ENCODE results near the gene MRPL41.
A peak's percentile ranks its signal among the peaks of the same experiment; 100 is the strongest.
"Not testable (repeated sequence)": the region's sequence is repeated elsewhere in the genome, so short reads cannot be mapped to it uniquely, and the experiment has no call there.

The MRPL41 gene

DNA sequence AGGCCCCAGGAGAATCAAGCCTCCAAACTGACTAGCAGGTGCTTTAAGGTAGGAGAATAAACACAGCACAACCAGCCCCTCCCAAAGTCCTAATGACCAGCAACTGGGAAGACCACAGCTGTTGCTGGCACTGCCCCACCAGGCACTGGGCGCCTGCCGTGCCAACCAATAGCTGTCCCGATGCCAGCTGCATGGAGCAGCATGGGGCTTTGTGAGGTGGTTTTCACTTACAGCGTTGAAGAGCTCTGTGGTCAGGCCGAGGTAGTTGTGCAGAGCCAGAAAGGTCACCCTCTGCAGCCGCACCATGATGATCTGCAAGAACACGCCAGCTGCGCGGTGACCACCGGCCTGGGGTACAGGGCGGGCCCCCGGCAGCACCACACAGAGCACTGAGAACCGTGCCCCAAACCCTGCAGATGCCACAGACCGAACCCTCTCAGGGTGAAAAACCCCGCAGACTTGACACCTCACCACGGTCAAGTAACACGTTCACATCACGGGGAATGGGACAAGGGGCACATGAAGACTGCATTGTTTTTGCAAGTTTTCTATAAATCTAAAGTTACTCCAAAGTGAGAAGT lies 30.2 kb upstream of the MRPL41 start:
- no peak for DNase-seq (ENCODE audit: low read depth in 2 of 2)

DNA sequence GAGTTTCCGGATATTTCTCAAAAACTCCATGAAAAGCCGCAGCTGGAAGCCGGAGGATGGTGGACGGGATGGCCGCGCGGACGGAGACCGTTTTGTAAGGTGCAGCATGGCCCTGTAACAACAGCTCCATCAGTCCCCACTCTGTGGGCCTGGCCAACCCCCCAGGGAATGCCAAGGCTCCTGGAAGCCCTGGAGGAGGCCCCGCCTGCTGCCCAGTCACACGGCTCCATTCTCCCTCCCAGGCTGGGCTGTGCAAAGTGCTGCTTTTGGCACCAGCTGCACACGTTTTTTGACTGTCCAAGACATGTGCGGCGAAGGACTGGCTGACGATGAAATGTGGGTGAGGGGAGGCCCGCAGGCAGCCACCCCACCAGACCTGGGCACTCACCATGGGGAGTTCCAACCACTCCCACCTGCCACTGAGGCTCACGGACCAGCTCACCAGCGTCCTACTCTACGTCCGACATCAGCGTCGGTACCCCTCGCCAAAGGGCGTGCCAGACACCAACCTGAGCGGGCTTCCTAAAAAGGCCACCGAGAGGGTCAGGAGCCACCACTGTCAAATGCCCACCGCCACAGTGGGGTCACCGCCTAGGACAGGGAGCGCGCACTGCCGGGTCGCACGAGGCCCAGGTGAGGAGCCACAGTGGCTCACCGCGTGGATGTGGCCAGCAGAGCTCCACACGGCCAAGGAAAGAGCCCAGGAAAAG lies 28.8 kb upstream of the MRPL41 start:
- DNase-seq (ENCODE audit: low read depth in 2 of 2): no peak

DNA sequence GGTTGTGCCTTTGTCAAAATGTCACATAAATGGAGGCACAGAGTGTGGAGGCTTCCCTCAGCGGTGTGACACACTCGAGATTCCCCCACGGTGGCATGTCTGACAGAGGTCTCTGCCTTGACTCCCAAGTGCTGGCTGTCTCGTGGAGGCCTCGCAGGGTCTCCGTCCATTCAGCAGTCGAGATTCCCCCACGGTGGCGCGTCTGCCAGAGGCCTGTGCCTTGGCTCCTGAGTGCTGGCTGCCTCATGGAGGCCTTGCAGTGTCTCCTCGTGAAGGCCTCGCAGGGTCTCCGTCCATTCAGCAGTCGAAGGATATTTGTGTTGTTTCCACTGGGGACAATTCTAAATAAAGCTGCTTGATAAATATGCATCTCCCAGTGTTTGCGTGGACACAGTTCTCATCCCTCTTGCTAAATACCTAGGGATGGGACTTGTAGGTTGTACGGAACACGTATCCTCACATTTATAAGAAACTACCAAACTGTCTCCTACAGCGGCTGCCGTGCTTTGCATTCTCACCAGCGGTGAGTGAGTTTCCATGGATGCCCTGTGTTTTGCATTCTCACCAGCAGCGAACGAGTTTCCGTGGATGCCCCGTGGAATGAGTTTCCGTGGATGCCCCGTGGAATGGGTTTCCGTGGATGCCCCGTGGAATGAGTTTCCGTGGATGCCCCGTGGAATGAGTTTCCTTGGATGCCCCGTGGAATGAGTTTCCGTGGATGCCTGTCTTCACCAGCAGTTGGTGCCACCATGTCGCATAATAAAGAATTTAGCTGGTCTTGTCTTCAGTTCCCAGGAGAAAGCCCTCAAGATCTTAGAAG lies 27.3 kb upstream of the MRPL41 start:
- DNase-seq (ENCODE audit: low read depth in 2 of 2): no peak

DNA sequence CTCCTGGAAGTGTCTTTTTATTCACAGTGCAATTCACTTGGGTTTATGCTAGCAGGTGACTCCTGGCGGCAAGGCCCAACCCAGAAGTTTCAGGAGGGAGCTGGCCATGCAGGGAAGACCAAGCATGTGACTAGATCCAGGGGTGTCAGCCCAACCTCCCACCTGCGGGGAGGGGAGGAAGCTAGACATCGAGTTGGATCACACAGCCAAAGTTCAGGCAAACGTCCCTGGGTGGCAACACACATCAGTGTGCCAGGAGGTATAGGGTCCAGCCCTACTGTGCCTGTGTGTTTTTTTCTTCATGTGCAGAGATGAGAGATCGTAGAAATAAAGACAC lies 26.7 kb upstream of the MRPL41 start:
- no peak for DNase-seq (ENCODE audit: low read depth in 2 of 2)

DNA sequence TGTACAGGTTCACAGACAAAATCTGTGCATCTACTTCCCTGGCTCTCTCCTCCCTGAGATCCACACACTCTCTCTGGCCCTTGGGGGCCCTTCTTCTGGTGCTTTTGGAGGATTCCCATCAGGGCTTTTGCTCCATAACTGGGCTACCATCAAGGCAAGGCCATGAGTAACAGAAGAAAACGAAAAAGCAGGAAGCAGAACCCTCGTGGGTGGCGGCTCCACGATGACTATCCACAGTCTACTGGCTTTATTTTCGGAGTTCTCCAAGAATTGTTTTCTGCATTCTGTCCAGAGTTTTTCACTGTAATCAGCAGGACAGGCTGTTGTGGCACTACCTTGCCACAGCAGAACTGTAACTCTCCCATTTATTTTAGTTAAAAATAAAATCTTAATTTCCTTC lies 21.3 kb upstream of the MRPL41 start:
- no peak for DNase-seq (ENCODE audit: low read depth in 2 of 2)

DNA sequence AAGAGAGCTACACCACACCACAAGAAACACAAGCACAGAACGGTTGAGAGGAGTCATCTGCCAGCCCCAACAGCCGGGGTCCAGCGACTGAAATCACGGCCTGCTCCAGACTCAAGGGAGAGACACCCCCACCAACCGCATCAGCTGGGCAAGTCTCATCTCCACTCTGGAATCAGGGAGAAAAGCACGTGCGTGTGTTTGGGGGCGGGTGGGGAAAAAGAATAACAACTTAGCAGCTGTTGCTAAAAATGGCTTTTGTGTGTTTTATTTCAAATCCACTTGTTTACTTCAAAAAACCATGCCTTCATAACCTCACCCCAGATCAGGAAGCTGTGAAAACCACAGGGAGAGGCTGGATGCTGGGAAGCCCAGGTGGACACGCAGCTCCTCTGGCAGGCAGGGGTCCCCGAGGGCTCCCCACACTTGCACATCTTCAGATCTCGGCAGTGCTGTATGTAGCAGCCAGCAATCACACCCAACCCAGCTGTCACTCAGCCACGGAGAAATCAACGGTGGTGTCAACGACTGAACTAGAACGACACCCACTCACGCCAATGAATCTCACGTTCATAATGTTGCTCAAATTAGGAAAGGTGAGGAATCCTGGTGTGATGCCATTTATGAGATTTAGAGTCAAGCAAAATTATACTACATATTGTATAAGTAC lies 20.4 kb upstream of the MRPL41 start:
- no peak for DNase-seq (ENCODE audit: low read depth in 2 of 2)

DNA sequence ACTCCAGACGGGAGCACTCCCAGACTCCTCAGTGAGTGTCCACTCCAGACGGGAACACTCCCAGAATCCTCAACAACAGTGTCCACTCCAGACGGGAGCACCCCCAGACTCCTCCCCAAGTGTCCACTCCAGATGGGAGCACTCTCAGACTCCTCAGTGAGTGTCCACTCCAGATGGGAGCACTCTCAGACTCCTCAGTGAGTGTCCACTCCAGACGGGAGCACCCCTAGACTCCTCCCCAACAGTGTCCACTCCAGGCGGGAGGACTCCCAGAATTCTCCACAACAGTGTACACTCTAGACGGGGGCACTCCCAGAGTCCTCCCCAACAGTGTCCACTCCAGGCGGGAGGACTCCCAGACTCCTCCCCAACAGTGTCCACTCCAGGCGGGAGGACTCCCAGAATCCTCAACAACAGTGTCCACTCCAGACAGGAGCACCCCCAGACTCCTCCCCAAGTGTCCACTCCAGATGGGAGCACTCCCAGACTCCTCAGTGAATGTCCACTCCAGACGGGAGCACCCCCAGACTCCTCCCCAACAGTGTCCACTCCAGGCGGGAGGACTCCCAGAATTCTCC lies 18.7 kb upstream of the MRPL41 start:
- not testable (repeated sequence) for DNase-seq (ENCODE audit: low read depth in 2 of 2)

DNA sequence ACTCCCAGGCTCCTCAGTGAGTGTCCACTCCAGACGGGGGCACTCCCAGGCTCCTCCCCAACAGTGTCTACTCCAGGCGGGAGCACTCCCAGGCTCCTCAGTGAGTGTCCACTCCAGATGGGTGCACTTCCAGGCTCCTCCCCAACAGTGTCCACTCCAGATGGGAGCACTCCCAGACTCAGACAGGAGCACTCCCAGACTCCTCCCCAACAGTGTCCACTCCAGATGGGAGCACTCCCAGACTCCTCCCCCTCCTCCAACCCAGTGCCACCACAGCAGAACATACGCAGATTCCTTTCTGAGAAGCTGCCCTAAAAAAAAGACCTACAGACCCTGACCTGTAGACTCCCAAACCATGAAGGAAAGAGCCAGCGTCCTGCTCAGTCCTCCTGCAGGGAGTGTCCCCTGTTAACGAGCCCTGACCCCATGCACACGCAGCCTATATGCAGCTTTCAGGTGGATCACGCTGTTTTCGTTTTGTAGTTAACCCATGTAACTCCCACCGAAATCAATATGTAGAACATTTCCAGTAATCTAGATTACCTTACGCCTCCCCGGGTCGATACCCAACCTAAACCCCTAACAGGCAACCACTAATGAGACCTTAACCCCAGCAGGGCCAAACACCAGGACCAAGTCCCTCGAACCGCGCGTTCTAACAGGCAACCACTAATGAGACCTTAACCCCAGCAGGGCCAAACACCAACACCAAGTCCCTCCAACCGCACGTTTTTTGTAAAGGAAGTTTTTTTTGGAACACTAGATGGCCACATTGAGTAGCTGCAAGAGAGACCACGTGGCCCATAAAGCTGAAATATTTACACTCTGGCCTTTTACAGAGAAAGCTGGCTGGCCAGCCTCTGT lies 17.2 kb upstream of the MRPL41 start:
- no peak for DNase-seq (ENCODE audit: low read depth in 2 of 2)

DNA sequence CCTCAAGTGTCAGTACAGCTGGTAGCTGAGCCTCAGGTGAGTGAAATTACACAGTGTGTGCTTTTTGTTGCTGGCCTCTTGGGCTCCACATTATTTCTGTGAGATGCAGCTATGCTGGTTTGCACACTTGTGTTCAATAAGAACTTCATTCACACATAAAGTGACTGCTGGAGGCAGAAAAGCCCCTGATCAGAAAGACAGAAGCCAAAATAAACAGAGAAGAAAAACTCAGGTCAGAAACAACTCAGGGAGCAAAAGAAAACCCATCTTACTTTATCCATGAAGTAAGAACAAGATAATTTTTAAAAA lies 16.6 kb upstream of the MRPL41 start:
- no peak for DNase-seq (ENCODE audit: low read depth in 2 of 2)

DNA sequence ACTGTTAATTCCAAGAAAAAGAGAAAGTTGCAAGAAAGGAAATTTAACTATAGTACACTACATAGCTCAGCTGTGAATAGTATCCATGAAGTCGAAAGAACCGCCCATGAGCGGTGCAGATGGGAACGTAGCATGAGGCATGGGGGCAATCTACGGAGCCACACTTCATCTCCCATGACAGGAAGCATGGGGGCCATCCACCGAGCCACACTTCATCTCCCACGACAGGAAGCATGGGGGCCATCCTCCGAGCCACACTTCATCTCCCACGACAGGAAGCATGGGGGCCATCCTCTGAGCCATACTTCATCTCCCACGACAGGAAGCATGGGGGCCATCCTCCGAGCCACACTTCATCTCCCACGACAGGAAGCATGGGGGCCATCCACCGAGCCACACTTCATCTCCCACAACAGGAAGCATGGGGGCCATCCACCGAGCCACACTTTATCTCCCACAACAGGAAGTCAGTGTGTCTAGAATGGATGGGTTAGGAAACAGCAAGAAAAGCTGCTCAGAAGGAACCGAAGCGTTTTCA lies 15.0 kb upstream of the MRPL41 start:
- not testable (repeated sequence) for DNase-seq (ENCODE audit: low read depth in 2 of 2)

DNA sequence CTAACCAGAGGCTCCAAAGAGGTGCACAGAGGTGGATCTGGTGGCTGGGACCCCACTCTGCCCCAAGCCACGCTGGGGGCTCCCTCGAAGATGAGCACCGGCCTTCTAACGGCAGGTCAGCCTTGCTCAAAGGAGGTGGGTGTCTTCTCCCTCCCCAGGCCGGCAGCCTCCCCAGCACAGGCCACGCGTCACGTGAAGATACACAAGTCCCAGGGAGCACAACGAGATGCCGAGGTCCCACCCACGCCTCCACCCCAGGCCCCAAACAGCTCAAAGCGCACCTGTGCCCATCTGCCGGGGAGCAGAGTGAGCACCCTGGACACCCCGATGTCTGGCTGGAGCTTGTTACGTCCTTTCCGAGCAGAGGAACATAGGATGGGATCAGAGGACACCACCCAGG lies 13.6 kb upstream of the MRPL41 start:
- DNase-seq (ENCODE audit: low read depth in 2 of 2): no peak

DNA sequence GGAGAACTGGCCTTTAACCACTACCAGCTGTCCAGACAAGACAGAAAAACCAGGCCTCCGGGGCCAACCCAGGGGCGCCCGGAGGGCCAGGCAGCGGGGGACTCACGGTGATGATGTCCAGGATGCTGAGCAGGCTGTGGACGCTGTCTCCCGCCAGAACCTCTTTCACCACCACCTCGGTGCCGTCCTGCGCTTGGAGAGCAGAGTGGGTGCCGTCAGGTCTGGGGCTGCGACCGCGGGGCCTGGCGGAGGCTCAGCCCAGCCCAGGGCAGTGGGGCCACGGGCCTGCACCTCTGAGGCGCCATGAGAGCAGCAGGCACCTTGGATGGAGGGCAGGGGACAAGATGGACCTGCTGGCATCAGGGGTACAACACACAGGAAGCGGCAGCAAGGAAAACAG lies 11.1 kb upstream of the MRPL41 start:
- no peak for DNase-seq (ENCODE audit: low read depth in 2 of 2)

DNA sequence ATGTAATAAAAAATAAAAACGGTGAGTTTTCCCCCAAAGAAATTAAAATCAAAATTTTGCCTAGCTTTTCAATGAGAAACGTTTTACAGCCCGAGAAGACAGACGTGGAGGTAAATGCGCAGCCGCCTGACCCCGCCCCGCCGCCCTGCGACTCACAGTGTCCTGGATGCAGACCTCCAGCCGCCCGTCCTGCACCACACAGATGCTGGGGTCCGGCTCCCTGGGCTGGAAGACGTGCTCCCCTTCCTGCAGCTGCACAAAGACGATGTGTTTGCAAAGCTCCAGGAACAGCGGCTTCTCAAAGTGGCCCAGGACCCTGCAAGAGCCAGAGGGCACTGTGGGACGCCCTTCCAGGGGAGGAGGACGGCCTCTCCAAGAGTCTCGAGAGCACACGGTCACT lies 9.2 kb upstream of the MRPL41 start:
- DNase-seq (ENCODE audit: low read depth in 2 of 2): no peak

DNA sequence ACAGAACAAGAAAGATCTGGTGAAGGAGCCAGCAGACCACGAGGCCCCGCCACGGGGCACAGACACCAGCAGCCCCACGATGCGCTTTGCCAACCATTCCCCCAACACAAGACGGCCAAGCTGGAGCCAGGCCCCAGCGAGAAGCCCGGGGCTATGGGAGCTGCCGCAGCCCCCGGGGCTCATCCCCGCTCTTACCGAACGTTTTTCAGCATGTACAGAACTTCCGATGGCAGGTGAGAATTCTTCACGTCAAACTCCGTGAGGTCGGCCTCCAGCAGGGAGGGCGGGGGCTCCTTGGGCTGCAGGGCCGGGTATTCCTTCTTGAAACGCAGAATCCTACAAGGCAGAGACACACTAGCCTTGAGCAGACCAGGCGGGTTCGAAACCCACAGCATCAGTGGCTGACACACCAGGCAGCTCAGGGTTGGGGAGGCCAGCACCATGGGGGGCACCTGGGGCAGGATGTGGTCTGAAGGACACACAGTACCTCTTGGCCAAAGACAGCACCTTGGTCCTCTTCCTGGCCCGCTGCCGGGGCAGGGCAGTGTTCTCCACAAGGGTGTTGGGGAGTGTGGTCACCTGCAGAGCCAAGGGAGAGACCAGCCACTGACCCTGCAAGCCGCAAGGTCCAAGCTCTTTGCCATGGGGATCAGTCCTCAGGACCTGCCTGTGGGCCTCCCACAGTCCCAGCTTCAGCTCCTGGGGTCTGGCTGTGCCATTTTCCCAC lies 8.3 kb upstream of the MRPL41 start:
- DNase-seq (ENCODE audit: low read depth in 2 of 2): no peak

DNA sequence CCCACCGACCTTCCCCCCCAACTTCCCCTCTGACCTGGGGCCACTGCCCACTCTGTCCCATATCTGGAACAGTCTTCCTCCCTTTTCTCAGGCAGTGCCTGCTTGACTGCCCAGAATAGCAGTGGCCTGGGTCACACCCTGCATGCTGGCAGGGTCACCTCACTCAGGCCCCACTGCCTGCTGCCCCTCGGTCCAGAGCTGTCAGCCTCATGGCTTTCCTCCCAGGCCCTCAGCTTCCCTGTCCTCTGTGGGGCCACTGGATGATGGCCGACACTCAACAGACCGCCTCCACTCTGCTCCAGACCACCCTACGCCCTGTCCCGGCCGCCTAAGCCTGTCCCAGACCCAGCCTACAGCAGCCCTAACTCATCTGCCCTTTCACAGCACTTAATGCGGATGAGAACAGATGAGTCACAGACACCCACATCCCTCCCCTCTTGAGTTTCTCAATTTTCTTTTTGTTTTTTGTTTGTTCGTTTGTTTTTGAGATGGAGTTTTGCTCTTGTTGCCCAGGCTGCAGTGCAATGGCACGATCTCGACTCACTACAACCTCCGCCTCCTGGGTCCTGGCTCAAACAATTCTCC lies 7.4 kb upstream of the MRPL41 start:
- DNase-seq (ENCODE audit: low read depth in 2 of 2): no peak

DNA sequence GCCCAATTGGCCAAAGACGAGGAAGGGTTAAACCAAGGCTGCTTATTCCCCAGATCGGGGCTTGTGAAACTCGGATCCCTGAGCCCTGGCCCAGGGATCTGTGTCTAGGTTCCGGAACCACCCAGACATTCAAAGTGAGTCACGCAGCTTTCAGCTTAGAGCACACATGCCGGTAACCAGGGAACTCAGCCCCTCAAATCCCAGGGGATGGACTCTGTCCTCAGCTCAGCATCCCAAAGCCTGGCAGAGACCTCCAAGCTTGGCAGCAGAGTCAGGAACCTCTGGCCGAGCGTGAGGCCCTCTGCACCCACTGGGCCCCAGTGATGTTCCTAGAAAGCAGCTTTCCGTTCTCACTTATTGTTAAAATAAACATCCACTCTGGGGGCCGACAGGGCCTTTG lies 6.6 kb upstream of the MRPL41 start:
- DNase-seq (ENCODE audit: low read depth in 2 of 2): no peak

DNA sequence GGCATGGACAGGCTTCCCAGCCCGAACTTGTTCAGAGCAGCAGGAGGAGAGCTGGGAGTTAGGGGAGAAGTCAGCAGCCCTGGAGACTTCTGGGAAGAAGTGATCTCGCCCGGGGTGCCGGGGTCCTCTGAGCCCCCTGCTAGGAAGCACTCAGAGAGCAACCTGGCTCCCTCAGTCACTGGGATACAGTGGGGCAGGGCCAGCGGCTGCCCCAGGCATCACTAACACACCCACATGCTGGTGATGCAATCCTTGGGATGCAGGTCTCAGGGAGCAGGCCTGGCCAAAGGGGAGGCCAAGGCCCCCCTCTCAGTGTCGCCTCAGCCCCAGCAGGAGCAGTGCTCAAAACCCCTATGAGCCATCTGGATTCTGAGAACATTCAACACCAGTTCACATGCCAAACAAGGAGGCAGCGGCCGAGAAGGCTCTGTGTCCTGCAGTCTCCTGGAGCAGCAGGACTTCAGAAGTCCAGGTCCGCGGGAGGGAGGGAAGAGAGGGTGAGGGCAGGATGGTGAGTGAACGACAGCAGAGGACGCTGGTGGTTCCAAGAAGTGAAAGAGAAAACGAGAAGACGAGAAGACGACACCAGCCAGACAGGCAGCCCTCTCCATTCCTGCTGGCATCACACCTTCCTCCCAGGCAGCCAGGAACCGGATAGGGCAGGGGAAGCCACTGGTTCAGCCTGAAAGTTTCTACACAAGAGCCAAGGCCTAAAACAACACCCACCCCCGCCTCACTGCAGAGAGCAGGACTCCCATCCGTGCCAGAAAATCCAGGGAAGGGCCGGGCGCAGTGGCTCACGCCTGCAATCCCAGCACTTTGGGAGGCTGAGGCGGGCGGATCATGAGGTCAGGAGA lies 3.8 kb upstream of the MRPL41 start:
- no peak for DNase-seq (ENCODE audit: low read depth in 2 of 2)

DNA sequence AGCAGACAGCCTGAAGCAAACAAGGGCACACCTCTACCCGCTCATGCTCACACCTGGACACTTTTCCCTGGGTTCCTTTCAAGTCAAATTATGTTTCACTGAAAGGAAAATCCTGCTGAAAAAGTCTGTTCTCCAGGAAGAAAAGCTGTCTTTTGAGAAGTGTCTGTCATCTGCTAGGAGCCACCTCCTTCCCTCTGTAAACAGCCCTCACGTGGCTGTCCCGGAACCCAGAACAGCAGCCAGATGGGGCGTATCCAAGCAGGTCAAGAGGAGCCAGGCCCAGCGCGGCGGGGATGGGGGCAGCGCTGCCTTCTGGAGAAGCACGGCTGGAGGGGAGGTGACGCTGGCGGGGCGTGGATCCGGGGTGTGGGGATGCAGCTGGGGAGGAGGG lies 1.5 kb upstream of the MRPL41 start, which contains the start of gene PNPLA7:
Gene PNPLA7 (minus strand): TSS at position 172 of the 391 bp plus-strand sequence. CDS start 205 bp downstream, outside the sequence.
- peak in 1 of 2 donors; percentile 14 for DNase-seq (ENCODE audit: low read depth in 2 of 2)

DNA sequence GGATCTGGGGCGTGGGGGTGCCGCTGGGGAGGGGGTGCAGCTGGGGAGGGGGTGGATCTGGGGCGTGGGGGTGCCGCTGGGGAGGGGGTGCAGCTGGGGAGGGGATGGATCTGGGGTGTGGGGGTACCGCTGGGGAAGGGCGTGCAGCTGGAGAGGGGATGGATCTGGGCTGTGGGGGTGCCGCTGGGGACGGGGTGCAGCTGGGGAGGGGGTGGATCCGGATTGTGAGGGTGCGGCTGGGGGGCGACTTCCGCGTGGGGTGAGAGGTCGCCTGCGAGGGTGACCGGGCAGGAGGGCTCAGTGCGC lies 768 bp upstream of the MRPL41 start:
- not testable (repeated sequence) for DNase-seq (ENCODE audit: low read depth in 2 of 2)

Data from stimulated activated CD4-positive, alpha-beta T cell treated with anti-CD3 and anti-CD28 coated beads, Interleukin-1b, Interleukin-23, amount 100 ng/mL, for 1 hour (primary cell).